ENCODE data around the gene CXorf38.
A peak's percentile ranks its signal among the peaks of the same experiment; 100 is the strongest.

CXorf38 gene

GRCh38 chrX:40581336-40581920, 65.9 kb downstream of the CXorf38 start:
- DNase-seq (ENCODE audit: low read depth) = no peak

GRCh38 chrX:40580537-40581335, 66.6 kb downstream of the CXorf38 start, which contains the start of gene ATP6AP2:
TSS of gene ATP6AP2 (plus strand) at chrX:40580970. CDS start at chrX:40581066, 96 bp downstream.
- peak; percentile 82 for DNase-seq (ENCODE audit: low read depth)
- peak within 1 kb of the TSS; percentile 75 for H3K4me3 ChIP-seq (ENCODE audit: low read depth, low read length)
- TF ChIP-seq CTCF (IDR thresholded peaks at IDR 0.05; ENCODE audit: low read depth, low read length, missing control alignments) = no peak

More at GRCh38 chrX:40581336-40581920, 65.9 kb downstream of the CXorf38 start:
- no peak for TF ChIP-seq CTCF (IDR thresholded peaks at IDR 0.05; ENCODE audit: low read depth, low read length, missing control alignments)
- peak overlapping the region; percentile 75 for H3K4me3 ChIP-seq (ENCODE audit: low read depth, low read length)

GRCh38 chrX:40579900-40580536, 67.3 kb downstream of the CXorf38 start:
- no peak for TF ChIP-seq CTCF (IDR thresholded peaks at IDR 0.05; ENCODE audit: low read depth, low read length, missing control alignments)
- DNase-seq (ENCODE audit: low read depth) = no peak
- H3K4me3 ChIP-seq (ENCODE audit: low read depth, low read length) = peak overlapping the region; percentile 69

- no peak for DNase-seq (ENCODE audit: low read depth)
- no peak overlapping the region for H3K4me3 ChIP-seq (ENCODE audit: low read depth, low read length)
- TF ChIP-seq CTCF (IDR thresholded peaks at IDR 0.05; ENCODE audit: low read depth, low read length, missing control alignments) = no peak
Measured at GRCh38 chrX:40579141-40579540, 68.2 kb downstream of the CXorf38 start.

- no peak for TF ChIP-seq CTCF (IDR thresholded peaks at IDR 0.05; ENCODE audit: low read depth, low read length, missing control alignments)
- no peak overlapping the region for H3K4me3 ChIP-seq (ENCODE audit: low read depth, low read length)
- DNase-seq (ENCODE audit: low read depth) = no peak
Measured at GRCh38 chrX:40578039-40578695, 69.2 kb downstream of the CXorf38 start.
